Measurements from ENCODE around the gene MACROD2. TPM values are rescaled to one million over a fixed set of nuclear protein-coding genes. Genes with fewer than 3 reads are reported as not detected.

Gene MACROD2
- total RNA-seq, 1 donor from 2014 or later = 2.5 TPM

DNA sequence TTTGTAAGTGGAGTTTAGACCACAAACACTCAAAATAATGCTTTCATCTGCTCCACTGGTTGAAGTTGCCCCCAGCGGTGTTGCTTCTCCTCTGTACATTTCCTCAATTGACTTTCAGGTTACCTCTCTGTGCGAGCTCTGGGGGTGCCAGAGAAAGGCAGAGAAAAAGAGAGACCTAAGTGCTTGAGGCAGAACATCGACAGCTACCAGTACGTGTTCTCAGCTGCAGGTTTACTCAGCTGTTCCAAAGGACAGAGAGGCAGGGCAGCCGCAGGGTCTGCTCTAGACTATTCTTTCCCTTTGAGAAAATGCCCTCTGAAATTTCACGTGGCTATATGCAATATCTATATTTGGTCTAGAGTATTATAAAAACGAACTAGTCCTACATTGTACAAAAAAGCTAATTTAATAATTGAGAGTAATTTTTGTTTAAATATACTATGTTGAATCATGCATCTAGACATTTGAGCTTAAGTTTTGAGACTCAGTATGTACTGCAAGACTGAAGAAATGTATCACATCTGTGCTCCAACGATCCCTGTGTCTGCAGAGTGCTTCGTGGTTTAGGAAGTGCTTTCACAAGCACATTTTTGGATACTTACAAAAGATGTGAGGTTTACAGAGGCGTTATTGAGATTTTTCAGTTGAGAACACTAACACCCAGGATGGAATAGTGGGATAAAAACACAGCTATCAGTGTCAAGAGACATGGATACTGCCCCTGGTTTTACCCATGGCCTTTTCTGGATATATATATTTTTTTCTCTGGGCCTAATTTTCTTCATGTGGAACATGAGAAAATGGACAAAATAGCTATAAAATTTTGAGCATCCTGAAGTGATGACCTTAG is 795.7 kb downstream of the MACROD2 start:
- Mint-ChIP-seq H3K27ac (ENCODE audit: unreplicated experiment) (no peak overlapping the region), H3K4me3 (ENCODE audit: unreplicated experiment) (no peak overlapping the region), H3K36me3 (ENCODE audit: unreplicated experiment) (no peaks in the 10 kb centered on the region), H3K9me3 (ENCODE audit: unreplicated experiment) (no peaks in the 10 kb centered on the region), H3K4me1 (ENCODE audit: unreplicated experiment) (no peaks in the 10 kb centered on the region), H3K27me3 (ENCODE audit: unreplicated experiment) (peaks cover 6% of the 10 kb centered on the region)
- TF ChIP-seq, protein P1, sequence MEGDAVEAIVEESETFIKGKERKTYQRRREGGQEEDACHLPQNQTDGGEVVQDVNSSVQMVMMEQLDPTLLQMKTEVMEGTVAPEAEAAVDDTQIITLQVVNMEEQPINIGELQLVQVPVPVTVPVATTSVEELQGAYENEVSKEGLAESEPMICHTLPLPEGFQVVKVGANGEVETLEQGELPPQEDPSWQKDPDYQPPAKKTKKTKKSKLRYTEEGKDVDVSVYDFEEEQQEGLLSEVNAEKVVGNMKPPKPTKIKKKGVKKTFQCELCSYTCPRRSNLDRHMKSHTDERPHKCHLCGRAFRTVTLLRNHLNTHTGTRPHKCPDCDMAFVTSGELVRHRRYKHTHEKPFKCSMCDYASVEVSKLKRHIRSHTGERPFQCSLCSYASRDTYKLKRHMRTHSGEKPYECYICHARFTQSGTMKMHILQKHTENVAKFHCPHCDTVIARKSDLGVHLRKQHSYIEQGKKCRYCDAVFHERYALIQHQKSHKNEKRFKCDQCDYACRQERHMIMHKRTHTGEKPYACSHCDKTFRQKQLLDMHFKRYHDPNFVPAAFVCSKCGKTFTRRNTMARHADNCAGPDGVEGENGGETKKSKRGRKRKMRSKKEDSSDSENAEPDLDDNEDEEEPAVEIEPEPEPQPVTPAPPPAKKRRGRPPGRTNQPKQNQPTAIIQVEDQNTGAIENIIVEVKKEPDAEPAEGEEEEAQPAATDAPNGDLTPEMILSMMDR (IDR thresholded peaks at IDR 0.05) = no peak
- no peak for DNase-seq (ENCODE audit: extremely low spot score, unreplicated experiment)

GRCh38 chr20:14792915-14793314 is 797.6 kb downstream of the MACROD2 start:
- H3K9me3 Mint-ChIP-seq (ENCODE audit: unreplicated experiment) = no peaks in the 10 kb centered on the region
- H3K36me3 Mint-ChIP-seq (ENCODE audit: unreplicated experiment) = no peaks in the 10 kb centered on the region
- TF ChIP-seq, protein P1 (IDR thresholded peaks at IDR 0.05) = no peak
- H3K4me1 Mint-ChIP-seq (ENCODE audit: unreplicated experiment) = no peaks in the 10 kb centered on the region
- no peak overlapping the region for H3K4me3 Mint-ChIP-seq (ENCODE audit: unreplicated experiment)
- DNase-seq (ENCODE audit: extremely low spot score, unreplicated experiment) = no peak
- peaks cover 6% of the 10 kb centered on the region for H3K27me3 Mint-ChIP-seq (ENCODE audit: unreplicated experiment)
- H3K27ac Mint-ChIP-seq (ENCODE audit: unreplicated experiment) = no peak overlapping the region

- Mint-ChIP-seq H3K4me3 (ENCODE audit: unreplicated experiment) (no peak overlapping the region), H3K36me3 (ENCODE audit: unreplicated experiment) (no peaks in the 10 kb centered on the region), H3K27me3 (ENCODE audit: unreplicated experiment) (peaks cover 6% of the 10 kb centered on the region), H3K4me1 (ENCODE audit: unreplicated experiment) (no peaks in the 10 kb centered on the region), H3K27ac (ENCODE audit: unreplicated experiment) (no peak overlapping the region), H3K9me3 (ENCODE audit: unreplicated experiment) (no peaks in the 10 kb centered on the region)
- TF ChIP-seq, protein P1 (IDR thresholded peaks at IDR 0.05) = no peak
- DNase-seq (ENCODE audit: extremely low spot score, unreplicated experiment) = no peak
These were observed 804.4 kb downstream of the MACROD2 start for GRCh38 chr20:14799545-14800216.

GRCh38 chr20:14800707-14801425 is 805.5 kb downstream of the MACROD2 start:
- H3K36me3 Mint-ChIP-seq (ENCODE audit: unreplicated experiment) = no peaks in the 10 kb centered on the region
- DNase-seq (ENCODE audit: extremely low spot score, unreplicated experiment) = no peak
- H3K27me3 Mint-ChIP-seq (ENCODE audit: unreplicated experiment) = no peaks in the 10 kb centered on the region
- TF ChIP-seq, protein P1 (IDR thresholded peaks at IDR 0.05) = no peak
- no peak overlapping the region for H3K4me3 Mint-ChIP-seq (ENCODE audit: unreplicated experiment)
- no peaks in the 10 kb centered on the region for H3K9me3 Mint-ChIP-seq (ENCODE audit: unreplicated experiment)
- H3K27ac Mint-ChIP-seq (ENCODE audit: unreplicated experiment) = no peak overlapping the region
- H3K4me1 Mint-ChIP-seq (ENCODE audit: unreplicated experiment) = no peaks in the 10 kb centered on the region

Measured in osteocyte (in vitro differentiated cells).